GM12875 (cell line): ENCODE measurements around the gene CREBBP.

Source experiments
- H3K4me3 ChIP-seq: one replicate; pipeline ENCODE4 v1.5.1; 2011; ENCODE audit warnings: low read depth, low read length, control low read depth
- TF ChIP-seq, protein P1 (sequence below): IDR thresholded peaks from 2 replicates; pipeline ENCODE4 v1.5.1; 2011; ENCODE audit warnings: low read depth, mild to moderate bottlenecking, control low read depth, inconsistent platforms, low read length, moderate library complexity, borderline replicate concordance; ENCODE audit not compliant: insufficient read depth

The CREBBP gene

DNA sequence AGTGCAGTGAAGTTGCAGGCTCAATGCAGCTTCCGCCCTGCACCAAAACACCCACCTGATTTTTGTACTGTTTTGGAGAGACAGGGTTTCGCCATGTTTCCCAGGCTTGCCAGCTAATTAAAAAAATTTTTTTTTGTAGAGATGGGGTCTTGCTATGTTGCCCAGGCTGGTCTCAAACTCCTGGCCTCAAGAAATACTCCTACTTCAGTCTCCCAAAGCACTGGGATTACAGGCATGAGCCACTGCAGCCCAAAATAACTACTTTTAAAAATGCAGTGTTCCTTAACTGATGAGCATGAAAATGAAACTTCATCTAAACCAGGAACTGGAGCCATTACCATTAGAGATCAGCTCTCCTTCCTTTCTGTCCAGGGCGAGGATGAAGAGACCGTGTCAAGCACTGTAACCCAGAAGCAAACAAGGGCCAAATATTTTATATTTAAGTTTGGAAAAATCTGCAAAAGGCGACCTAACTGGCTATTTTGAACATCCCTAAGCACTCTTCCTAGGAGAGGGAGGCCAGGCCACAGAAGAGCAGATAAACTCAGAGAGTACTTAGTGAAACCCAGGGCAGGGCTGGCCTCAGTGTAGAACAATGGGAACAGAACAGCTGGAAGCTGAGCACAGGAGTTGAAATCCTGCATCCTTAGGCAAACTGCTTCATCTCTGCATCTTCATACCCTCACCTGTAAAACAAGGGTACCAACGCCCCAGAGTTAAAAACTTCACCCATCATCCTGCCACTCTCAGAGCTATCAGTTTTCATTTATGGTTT lies 24.0 kb downstream of the CREBBP start:
- TF ChIP-seq, protein P1, sequence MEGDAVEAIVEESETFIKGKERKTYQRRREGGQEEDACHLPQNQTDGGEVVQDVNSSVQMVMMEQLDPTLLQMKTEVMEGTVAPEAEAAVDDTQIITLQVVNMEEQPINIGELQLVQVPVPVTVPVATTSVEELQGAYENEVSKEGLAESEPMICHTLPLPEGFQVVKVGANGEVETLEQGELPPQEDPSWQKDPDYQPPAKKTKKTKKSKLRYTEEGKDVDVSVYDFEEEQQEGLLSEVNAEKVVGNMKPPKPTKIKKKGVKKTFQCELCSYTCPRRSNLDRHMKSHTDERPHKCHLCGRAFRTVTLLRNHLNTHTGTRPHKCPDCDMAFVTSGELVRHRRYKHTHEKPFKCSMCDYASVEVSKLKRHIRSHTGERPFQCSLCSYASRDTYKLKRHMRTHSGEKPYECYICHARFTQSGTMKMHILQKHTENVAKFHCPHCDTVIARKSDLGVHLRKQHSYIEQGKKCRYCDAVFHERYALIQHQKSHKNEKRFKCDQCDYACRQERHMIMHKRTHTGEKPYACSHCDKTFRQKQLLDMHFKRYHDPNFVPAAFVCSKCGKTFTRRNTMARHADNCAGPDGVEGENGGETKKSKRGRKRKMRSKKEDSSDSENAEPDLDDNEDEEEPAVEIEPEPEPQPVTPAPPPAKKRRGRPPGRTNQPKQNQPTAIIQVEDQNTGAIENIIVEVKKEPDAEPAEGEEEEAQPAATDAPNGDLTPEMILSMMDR: no peak
- H3K4me3 ChIP-seq: no peak overlapping the region

DNA sequence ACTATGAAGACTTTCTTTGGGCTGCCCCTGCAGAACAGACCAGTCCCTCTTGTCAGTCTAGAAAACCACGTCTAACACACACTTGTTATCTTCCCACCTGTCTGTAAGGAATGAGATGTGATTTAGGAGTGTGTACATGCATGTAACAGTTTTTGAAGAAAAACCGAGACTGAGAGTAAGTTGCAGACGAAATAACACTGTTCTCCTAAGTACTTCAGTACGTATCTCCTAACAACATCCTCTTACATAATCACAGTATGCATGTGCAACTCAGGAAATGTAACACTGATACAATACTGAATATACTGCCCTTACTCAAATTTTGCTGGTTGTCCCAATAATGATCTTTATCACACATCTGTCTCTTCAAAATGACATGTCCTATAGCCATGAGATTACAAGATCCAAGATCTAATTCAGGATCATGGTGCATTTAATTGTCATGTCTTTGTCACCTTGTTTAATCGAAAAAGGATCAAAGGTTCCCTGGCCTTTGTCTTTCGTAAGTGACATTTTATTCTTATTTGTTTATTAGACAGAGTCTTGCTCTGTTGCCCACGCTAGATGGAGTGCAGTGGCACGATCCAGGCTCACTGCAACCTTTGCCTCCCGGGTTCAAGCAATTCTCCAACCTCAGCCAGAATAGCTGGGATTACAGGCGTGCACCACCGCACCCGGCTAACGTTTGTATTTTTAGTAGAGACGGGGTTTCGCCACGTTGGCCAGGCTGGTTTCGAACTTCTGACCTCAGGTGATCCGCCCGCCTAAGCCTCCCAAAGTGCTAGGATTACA lies 25.6 kb downstream of the CREBBP start:
- H3K4me3 ChIP-seq: no peak overlapping the region

DNA sequence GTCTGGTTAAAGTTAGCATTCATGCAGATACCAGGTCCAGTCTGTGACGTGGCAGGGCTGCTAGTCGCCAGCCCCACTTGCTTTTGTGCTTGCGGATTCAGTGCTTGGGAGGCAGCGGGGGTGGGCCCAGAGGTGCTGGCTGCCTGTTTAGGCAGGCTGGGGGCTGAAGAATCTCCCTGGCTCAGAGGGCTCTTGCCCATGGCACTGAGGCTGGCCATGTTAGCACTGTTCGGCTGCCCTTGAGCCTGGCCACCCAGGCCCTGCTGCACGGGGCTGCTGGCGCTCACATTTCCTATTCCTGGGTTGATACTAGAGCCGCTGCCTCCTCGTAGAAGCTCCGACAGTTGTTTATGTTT lies 30.0 kb downstream of the CREBBP start:
- H3K4me3 ChIP-seq: no peak overlapping the region
- TF ChIP-seq, protein P1: no peak

More for the DNA sequence above, 25.6 kb downstream of the CREBBP start:
- TF ChIP-seq, protein P1: no peak

- TF ChIP-seq, protein P1: no peak
- H3K4me3 ChIP-seq: no peak overlapping the region
Observed at GRCh38 chr16:3849751-3850543, 30.6 kb downstream of the CREBBP start.

DNA sequence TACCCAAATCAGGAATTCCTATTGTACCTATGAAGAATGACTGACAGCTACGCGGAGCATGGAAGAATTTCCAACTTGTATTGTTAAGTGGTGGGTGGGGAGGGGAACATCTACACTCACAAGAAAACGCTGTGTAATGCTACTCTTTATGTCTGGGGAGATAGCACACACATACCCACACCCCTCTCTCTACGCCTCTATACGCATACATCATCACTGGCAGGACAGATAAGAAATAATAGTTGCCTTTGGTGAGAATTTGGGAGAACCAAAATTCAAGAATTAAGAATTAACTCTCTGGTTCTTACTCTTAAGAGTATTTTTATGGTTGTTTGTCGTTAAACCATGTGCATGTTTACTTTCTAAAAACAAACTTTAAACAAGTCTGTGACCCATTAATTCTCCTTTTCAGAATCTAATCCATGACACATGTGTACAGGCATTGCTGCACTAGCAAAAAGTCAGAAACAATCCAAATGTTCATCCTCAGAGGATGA lies 33.9 kb downstream of the CREBBP start:
- H3K4me3 ChIP-seq: no peak overlapping the region
- TF ChIP-seq, protein P1: no peak

DNA sequence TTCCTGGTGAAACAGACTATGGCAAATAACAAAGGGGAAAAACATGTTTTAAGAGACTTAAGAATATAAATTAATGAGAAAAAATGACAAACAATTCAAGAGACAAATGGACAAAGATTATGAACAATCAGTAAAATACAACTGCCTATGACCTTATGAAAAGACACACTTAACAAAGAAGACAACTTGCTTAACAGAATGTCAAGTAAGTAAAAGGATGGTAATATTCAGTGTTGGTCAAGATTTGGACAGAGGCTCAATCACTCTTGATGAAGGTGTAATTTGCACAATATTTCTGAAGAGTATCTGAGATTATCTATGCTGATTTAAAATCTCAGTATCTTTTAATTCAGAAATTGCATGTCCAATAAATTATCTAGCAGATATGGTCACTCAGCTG lies 34.4 kb downstream of the CREBBP start:
- TF ChIP-seq, protein P1: no peak
- no peak overlapping the region for H3K4me3 ChIP-seq
